Neural cell (in vitro differentiated cells): ENCODE data around the gene SMPX. TPM values are rescaled to one million over a fixed set of nuclear protein-coding genes. Genes with fewer than 3 reads are reported as not detected.

ENCODE experiments used
- H2AFZ ChIP-seq: fragments of 200-600, 300-800 bp; sonication (generic), shearing (Covaris generic); 2 replicates; pipeline ENCODE4 v1.6.0; 2014; ENCODE audit warnings: low read depth, mild to moderate bottlenecking, antibody characterized with exemption, low read length, moderate library complexity
- H3F3A ChIP-seq: fragments of 200-600 bp; shearing (Covaris generic); 2 replicates; pipeline ENCODE4 v1.6.1; 2016; ENCODE audit warnings: mild to moderate bottlenecking, moderate library complexity, mixed read lengths, antibody characterized with exemption, low read length; ENCODE audit not compliant: insufficient read depth, poor library complexity, severe bottlenecking
- H3K27ac ChIP-seq: fragments of 200-600, 300-800 bp; sonication (generic), shearing (Covaris generic); 2 replicates; pipeline ENCODE4 v1.5.1; 2014; ENCODE audit warnings: mild to moderate bottlenecking, low read length, moderate library complexity
- H3K27me3 ChIP-seq: fragments of 300-800, 200-600 bp; sonication (generic), shearing (Covaris generic); 2 replicates; pipeline ENCODE4 v1.6.0; 2014; ENCODE audit warnings: mild to moderate bottlenecking, low read depth, low read length, moderate library complexity; ENCODE audit not compliant: insufficient read depth
- H3K36me3 ChIP-seq: fragments of 300-800, 200-600 bp; sonication (generic), shearing (Covaris generic); 2 replicates; pipeline ENCODE4 v1.5.1; 2014; ENCODE audit warnings: mild to moderate bottlenecking, antibody characterized with exemption, low read length, moderate library complexity; ENCODE audit not compliant: insufficient read depth
- H3K4me2 ChIP-seq: fragments of 300-800, 200-600 bp; sonication (generic), shearing (Covaris generic); 2 replicates; pipeline ENCODE4 v1.6.0; 2014; ENCODE audit warnings: mild to moderate bottlenecking, low read length
- H3K4me3 ChIP-seq: fragments of 300-800, 200-600 bp; sonication (generic), shearing (Covaris generic); 2 replicates; pipeline ENCODE4 v1.5.1; 2014; ENCODE audit warnings: mild to moderate bottlenecking, low read length, moderate library complexity
- H3K79me2 ChIP-seq: fragments of 200-600 bp; shearing (Covaris generic); replicated peaks from 2 replicates; pipeline ENCODE4 v1.6.0; 2014; ENCODE audit warnings: mild to moderate bottlenecking, low read length, moderate library complexity; ENCODE audit not compliant: insufficient read depth
- H3K9ac ChIP-seq: fragments of 300-800, 200-600 bp; sonication (generic), shearing (Covaris generic); 2 replicates; pipeline ENCODE4 v1.6.1; 2016; ENCODE audit warnings: mild to moderate bottlenecking, low read length, mixed read lengths
- H3K9me2 ChIP-seq: fragments of 200-600 bp; shearing (Covaris generic); 2 replicates; pipeline ENCODE4 v1.6.1; 2016; ENCODE audit warnings: mild to moderate bottlenecking, low read length, mixed read lengths; ENCODE audit not compliant: insufficient read depth
- H3K9me3 ChIP-seq: fragments of 200-600, 300-800 bp; sonication (generic), shearing (Covaris generic); 2 replicates; pipeline ENCODE4 v1.6.1; 2016; ENCODE audit warnings: mild to moderate bottlenecking, mixed run types, low read length, moderate library complexity, mixed read lengths
- H4K20me1 ChIP-seq: fragments of 200-600 bp; shearing (Covaris generic); 2 replicates; pipeline ENCODE4 v1.6.1; 2016; ENCODE audit warnings: mild to moderate bottlenecking, mixed run types; ENCODE audit not compliant: insufficient read depth
- CTCF ChIP-seq: fragments of 450-650 bp; IDR thresholded peaks from 2 replicates; pipeline ENCODE4 v1.5.1; 2014; ENCODE audit warnings: antibody characterized with exemption, mild to moderate bottlenecking, moderate library complexity; ENCODE audit not compliant: poor library complexity, severe bottlenecking
- EP300 ChIP-seq: fragments of 450-650 bp; conservative IDR thresholded peaks from 2 replicates; pipeline ENCODE4 v1.6.1; 2014; ENCODE audit warnings: antibody characterized with exemption, mild to moderate bottlenecking, moderate library complexity; ENCODE audit not compliant: poor library complexity, severe bottlenecking
- EZH2 ChIP-seq: fragments of 200-600, 300-800 bp; shearing (Covaris generic), sonication (generic); IDR thresholded peaks from 2 replicates; pipeline ENCODE4 v1.6.1; 2014; ENCODE audit warnings: antibody characterized with exemption, low read length, borderline replicate concordance, mild to moderate bottlenecking; ENCODE audit not compliant: insufficient read depth, poor library complexity, severe bottlenecking
- MXI1 ChIP-seq: fragments of 450-650 bp; conservative IDR thresholded peaks from 2 replicates; pipeline ENCODE4 v1.6.1; 2014; ENCODE audit warnings: antibody characterized with exemption, mild to moderate bottlenecking; ENCODE audit not compliant: poor library complexity, severe bottlenecking
- POLR2AphosphoS5 ChIP-seq: IDR thresholded peaks from 2 replicates; pipeline ENCODE4 v1.6.1; 2012
- RAD21 ChIP-seq: fragments of 450-650 bp; conservative IDR thresholded peaks from 2 replicates; pipeline ENCODE4 v1.6.1; 2014; ENCODE audit warnings: antibody characterized with exemption, mild to moderate bottlenecking, moderate library complexity
- SMC3 ChIP-seq: fragments of 450-650 bp; conservative IDR thresholded peaks from 2 replicates; pipeline ENCODE4 v1.6.1; 2014; ENCODE audit warnings: antibody characterized with exemption, mild to moderate bottlenecking, moderate library complexity; ENCODE audit not compliant: poor library complexity
- TAF1 ChIP-seq: IDR thresholded peaks from 2 replicates; pipeline ENCODE4 v1.6.1; 2012; ENCODE audit warnings: low read depth
- polyA plus RNA-seq: library from polyadenylated mRNA; depleted of rRNA; stranded (reverse); fragments of >200 nt; gene quantifications from 2 replicates; pipeline ENCODE4 v1.2.3, GENCODE V29; 2014
- TF ChIP-seq, protein P1 (sequence below): IDR thresholded peaks from 2 replicates; pipeline ENCODE4 v1.6.1; 2012; ENCODE audit warnings: borderline replicate concordance

Gene SMPX
- polyA plus RNA-seq, 1 donor from 2014 or later: 0.53 TPM

GRCh38 chrX:21781976-21782375, 24.1 kb upstream of the SMPX start:
- Histone ChIP-seq H3K9ac (no peak overlapping the region), H2AFZ (no peak overlapping the region), H3K9me2 (no peaks in the 10 kb centered on the region), H3K36me3 (no peaks in the 10 kb centered on the region), H4K20me1 (no peaks in the 10 kb centered on the region), H3F3A (no peaks in the 10 kb centered on the region), H3K9me3 (no peaks in the 10 kb centered on the region), H3K4me3 (no peak overlapping the region), H3K27me3 (no peaks in the 10 kb centered on the region), H3K27ac (no peak overlapping the region), H3K4me2 (no peak overlapping the region), H3K79me2 (no peaks in the 10 kb centered on the region)
- no peak for TF ChIP-seq CTCF
- TF ChIP-seq TAF1: no peak
- no peak for TF ChIP-seq EZH2
- TF ChIP-seq MXI1: no peak
- no peak for TF ChIP-seq SMC3
- TF ChIP-seq EP300: no peak
- no peak for TF ChIP-seq RAD21
- TF ChIP-seq, protein P1, sequence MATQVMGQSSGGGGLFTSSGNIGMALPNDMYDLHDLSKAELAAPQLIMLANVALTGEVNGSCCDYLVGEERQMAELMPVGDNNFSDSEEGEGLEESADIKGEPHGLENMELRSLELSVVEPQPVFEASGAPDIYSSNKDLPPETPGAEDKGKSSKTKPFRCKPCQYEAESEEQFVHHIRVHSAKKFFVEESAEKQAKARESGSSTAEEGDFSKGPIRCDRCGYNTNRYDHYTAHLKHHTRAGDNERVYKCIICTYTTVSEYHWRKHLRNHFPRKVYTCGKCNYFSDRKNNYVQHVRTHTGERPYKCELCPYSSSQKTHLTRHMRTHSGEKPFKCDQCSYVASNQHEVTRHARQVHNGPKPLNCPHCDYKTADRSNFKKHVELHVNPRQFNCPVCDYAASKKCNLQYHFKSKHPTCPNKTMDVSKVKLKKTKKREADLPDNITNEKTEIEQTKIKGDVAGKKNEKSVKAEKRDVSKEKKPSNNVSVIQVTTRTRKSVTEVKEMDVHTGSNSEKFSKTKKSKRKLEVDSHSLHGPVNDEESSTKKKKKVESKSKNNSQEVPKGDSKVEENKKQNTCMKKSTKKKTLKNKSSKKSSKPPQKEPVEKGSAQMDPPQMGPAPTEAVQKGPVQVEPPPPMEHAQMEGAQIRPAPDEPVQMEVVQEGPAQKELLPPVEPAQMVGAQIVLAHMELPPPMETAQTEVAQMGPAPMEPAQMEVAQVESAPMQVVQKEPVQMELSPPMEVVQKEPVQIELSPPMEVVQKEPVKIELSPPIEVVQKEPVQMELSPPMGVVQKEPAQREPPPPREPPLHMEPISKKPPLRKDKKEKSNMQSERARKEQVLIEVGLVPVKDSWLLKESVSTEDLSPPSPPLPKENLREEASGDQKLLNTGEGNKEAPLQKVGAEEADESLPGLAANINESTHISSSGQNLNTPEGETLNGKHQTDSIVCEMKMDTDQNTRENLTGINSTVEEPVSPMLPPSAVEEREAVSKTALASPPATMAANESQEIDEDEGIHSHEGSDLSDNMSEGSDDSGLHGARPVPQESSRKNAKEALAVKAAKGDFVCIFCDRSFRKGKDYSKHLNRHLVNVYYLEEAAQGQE: no peak
- TF ChIP-seq POLR2AphosphoS5: no peak

DNA sequence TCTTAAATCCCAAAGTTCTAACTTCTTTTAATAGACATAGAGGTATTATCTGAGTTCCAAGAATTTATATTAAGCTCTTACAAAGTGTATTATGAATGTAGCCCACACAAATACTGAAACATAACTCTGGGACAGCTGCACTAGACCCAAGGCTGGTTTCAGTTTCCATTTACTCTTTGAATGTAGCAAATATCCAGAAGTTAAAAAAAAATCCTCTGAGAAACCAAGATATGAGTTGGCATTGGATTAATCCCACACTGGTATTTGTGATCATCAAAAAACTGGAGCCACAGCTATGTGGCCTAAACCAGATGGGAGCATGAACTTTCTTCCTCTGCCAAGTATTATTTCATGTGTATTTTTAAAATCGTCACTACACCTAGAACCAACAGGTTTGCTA, 23.6 kb upstream of the SMPX start:
- no peaks in the 10 kb centered on the region for H3K79me2 ChIP-seq
- no peak for TF ChIP-seq MXI1
- TF ChIP-seq CTCF: no peak
- no peak for TF ChIP-seq RAD21
- TF ChIP-seq, protein P1: no peak
- no peaks in the 10 kb centered on the region for H3K9me3 ChIP-seq
- no peak overlapping the region for H2AFZ ChIP-seq
- H4K20me1 ChIP-seq: no peaks in the 10 kb centered on the region
- H3K4me2 ChIP-seq: no peak overlapping the region
- no peak overlapping the region for H3K4me3 ChIP-seq
- no peak overlapping the region for H3K27ac ChIP-seq
- no peaks in the 10 kb centered on the region for H3K27me3 ChIP-seq
- no peak overlapping the region for H3K9ac ChIP-seq
- no peaks in the 10 kb centered on the region for H3F3A ChIP-seq
- H3K36me3 ChIP-seq: no peaks in the 10 kb centered on the region
- H3K9me2 ChIP-seq: no peaks in the 10 kb centered on the region
